Neutrophil (primary cell): Measurements from ENCODE around the gene MRPS10.

ENCODE experiments used
- H3K27ac ChIP-seq: fragments of 200-600 bp; sonication (generic); 2 replicates; pipeline ENCODE4 v1.5.1; 2016; ENCODE audit warnings: mild to moderate bottlenecking, moderate library complexity
- H3K27me3 ChIP-seq: fragments of 200-600 bp; sonication (generic); 2 replicates; pipeline ENCODE4 v1.6.0; 2016; ENCODE audit warnings: mild to moderate bottlenecking
- H3K36me3 ChIP-seq: fragments of 200-600 bp; sonication (generic); 2 replicates; pipeline ENCODE4 v1.5.1; 2017
- H3K4me1 ChIP-seq, 2 experiments: fragments of 200-600 bp in 1 of 2; sonication (generic) in 1 of 2; 1 replicate in 1 of 2; 2 replicates in 1 of 2; pipeline versions ENCODE4 v1.5.1 to v1.6.1; 2013 to 2016; ENCODE audit warnings: low read depth in 1 of 2, low read length in 1 of 2, mild to moderate bottlenecking in 1 of 2, moderate library complexity in 1 of 2; ENCODE audit not compliant: control insufficient read depth in 1 of 2, insufficient read depth in 1 of 2
- H3K4me3 ChIP-seq, 2 experiments: fragments of 200-600 bp in 1 of 2; sonication (generic) in 1 of 2; 1 replicate in 1 of 2; 2 replicates in 1 of 2; pipeline ENCODE4 v1.5.1; 2013 to 2016; ENCODE audit warnings: low read depth in 1 of 2, low read length in 1 of 2, mild to moderate bottlenecking in 1 of 2, moderate library complexity in 1 of 2
- H3K9me3 ChIP-seq: fragments of 200-600 bp; sonication (generic); 2 replicates; pipeline ENCODE4 v1.5.1; 2016
- CTCF ChIP-seq: fragments of 200-600 bp; sonication (generic); IDR thresholded peaks from 2 replicates; pipeline ENCODE4 v1.5.1; 2016; ENCODE audit warnings: antibody characterized with exemption

MRPS10 gene

GRCh38 chr6:42200035-42200434 is 17.6 kb downstream of the MRPS10 start:
- H3K27ac ChIP-seq: no peak overlapping the region

GRCh38 chr6:42199106-42199981 is 18.3 kb downstream of the MRPS10 start:
- H3K36me3 ChIP-seq: peaks cover 7% of the 10 kb centered on the region
- H3K27me3 ChIP-seq: no peaks in the 10 kb centered on the region
- no peak overlapping the region for H3K4me3 ChIP-seq
- H3K9me3 ChIP-seq: no peaks in the 10 kb centered on the region
- H3K27ac ChIP-seq: no peak overlapping the region
- no peaks in the 10 kb centered on the region for H3K4me1 ChIP-seq
- no peak for TF ChIP-seq CTCF

More at GRCh38 chr6:42200035-42200434, 17.6 kb downstream of the MRPS10 start:
- Histone ChIP-seq H3K9me3 (no peaks in the 10 kb centered on the region), H3K4me3 (no peak overlapping the region), H3K27me3 (no peaks in the 10 kb centered on the region), H3K36me3 (peaks cover 13% of the 10 kb centered on the region), H3K4me1 (no peaks in the 10 kb centered on the region)
- TF ChIP-seq CTCF: no peak

GRCh38 chr6:42197555-42198362 is 19.9 kb downstream of the MRPS10 start:
- H3K4me3 ChIP-seq: no peak overlapping the region
- TF ChIP-seq CTCF: no peak

GRCh38 chr6:42195415-42195814 is 22.2 kb downstream of the MRPS10 start:
- no peak overlapping the region for H3K27ac ChIP-seq
- H3K36me3 ChIP-seq: no peaks in the 10 kb centered on the region
- no peaks in the 10 kb centered on the region for H3K4me1 ChIP-seq
- no peak overlapping the region for H3K4me3 ChIP-seq
- H3K27me3 ChIP-seq: no peaks in the 10 kb centered on the region
- H3K9me3 ChIP-seq: no peaks in the 10 kb centered on the region
- no peak for TF ChIP-seq CTCF

More at GRCh38 chr6:42197555-42198362, 19.9 kb downstream of the MRPS10 start:
- H3K27ac ChIP-seq: no peak overlapping the region
- no peaks in the 10 kb centered on the region for H3K4me1 ChIP-seq
- H3K27me3 ChIP-seq: no peaks in the 10 kb centered on the region
- H3K9me3 ChIP-seq: no peaks in the 10 kb centered on the region
- H3K36me3 ChIP-seq: peaks cover 2% of the 10 kb centered on the region

- Histone ChIP-seq H3K4me1 (no peaks in the 10 kb centered on the region), H3K27ac (no peak overlapping the region), H3K4me3 (no peak overlapping the region), H3K9me3 (no peaks in the 10 kb centered on the region), H3K27me3 (no peaks in the 10 kb centered on the region), H3K36me3 (no peaks in the 10 kb centered on the region)
- no peak for TF ChIP-seq CTCF
These were observed 23.6 kb downstream of the MRPS10 start for GRCh38 chr6:42194056-42194455.
